HG02642 (cell line): Measurements from ENCODE around the gene LEPR.

Experiments
- ATAC-seq: cut with Tn5 transposase; IDR thresholded peaks from one replicate; pipeline ENCODE4 v1.9.1; 2021; ENCODE audit warnings: mild to moderate bottlenecking; ENCODE audit not compliant: unreplicated experiment, poor library complexity

The LEPR gene

GRCh38 chr1:65409816-65410326, 10.6 kb upstream of the LEPR start:
- ATAC-seq, result no peak

DNA sequence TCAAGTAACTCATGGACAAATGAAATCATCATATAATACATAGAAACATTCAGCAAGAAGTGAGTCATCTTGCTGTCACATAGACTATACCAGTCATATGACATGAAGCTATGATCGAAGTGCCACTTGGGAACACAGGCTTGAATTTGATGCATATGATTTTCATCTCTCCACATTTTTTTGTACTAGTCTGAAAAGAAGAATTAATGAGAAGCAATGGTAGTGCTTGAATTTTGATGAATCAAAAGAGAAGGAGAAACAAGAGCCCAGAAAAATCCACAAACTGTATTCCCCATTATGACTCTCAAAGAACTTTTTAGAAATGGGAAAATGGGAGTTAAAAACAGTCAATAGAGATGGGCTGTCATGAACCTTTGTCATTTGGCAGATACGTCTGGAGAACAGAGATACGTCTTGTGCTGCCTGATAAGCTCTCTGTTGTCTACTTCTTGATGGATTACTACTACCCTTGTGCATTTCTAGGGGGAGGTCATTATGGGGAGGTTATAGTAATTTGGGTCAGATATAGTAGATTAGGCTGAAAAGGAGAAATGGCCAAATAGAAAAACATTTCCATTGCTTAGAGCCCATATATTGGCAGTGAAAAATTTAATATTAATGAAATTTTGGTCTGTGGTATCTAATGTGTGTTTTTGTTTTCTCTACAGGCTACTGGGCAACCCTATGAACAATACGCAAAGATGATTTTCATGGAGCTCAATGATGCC, 8.0 kb upstream of the LEPR start:
- ATAC-seq, result no peak

- ATAC-seq, result no peak
Observed at GRCh38 chr1:65412984-65413375, 7.5 kb upstream of the LEPR start.

DNA sequence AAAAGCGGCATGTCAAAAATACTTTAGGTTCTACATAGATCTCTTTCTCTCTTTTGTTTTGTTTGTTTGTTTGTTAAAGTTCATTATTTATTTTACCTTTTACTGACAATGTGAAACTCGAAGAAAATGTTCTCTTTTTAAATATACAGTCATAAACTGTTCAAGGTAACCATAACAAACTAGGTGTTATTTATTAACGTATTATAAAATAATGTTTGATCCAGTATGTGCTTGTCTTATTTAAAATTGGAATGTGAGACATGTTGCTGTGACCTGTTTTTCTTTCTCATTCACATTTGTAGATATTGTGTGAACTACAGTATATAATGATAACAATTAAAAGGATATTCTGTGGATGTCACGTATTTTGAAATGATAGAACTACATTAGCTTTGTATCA, 5.9 kb upstream of the LEPR start:
- ATAC-seq, result no peak

GRCh38 chr1:65416767-65417166, 3.7 kb upstream of the LEPR start:
- ATAC-seq, result no peak

DNA sequence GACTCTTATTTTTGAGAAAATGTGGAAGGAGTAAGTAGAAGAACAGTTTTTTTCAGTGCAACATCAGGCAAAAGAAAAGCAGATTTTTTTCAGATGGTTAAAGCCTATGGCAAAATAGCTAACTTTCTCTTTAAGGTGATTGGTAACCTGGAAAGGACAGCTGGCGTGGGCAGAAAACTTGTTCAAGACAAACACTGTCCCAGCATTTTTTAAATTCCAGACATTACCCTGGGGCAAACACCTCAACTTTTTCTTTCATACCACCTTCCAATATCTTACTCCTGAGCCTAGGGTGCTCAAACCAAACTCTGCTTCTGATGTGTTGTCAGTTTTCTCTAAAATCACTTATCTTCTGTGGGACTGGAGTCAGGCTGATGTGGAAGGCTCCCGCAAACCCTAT, 2.7 kb upstream of the LEPR start:
- no peak for ATAC-seq

GRCh38 chr1:65418522-65419185, 1.8 kb upstream of the LEPR start:
- ATAC-seq, result no peak

- peak; percentile 94 for ATAC-seq
Observed at GRCh38 chr1:65419681-65420589, 533 bp upstream of the LEPR start.

DNA sequence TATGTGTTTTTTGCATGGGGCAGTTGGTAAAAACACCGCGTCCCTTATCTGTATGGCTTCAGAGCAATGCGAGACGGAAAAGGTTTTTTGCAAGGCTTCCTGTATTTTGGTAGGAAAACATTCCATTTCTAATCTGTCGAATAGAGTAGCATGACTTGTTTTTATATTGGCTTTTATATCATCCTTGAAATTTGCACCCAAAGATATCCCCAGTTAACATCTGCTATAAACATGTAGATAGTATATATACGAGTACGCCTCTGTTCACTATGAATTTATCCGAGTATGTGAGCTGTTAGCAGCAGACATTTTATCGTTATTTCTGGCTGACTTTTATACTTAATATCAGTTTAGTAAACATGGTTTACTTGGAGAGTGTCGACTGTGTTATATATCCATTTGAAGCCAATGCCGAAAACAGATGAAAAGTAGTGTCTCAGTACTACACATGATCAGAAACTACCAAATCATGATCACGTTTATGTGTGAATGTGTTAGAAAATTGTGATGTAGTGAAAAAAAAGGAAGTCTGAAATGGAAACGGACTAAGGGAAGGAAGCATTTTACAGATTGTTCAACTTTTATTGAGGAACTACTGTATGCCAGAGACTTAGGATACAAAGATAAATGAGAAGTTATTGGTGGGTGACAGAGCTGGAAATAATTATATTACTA, 1.0 kb downstream of the LEPR start:
- no peak for ATAC-seq

- ATAC-seq, result no peak
Observed at GRCh38 chr1:65422241-65423203, 2.1 kb downstream of the LEPR start.

DNA sequence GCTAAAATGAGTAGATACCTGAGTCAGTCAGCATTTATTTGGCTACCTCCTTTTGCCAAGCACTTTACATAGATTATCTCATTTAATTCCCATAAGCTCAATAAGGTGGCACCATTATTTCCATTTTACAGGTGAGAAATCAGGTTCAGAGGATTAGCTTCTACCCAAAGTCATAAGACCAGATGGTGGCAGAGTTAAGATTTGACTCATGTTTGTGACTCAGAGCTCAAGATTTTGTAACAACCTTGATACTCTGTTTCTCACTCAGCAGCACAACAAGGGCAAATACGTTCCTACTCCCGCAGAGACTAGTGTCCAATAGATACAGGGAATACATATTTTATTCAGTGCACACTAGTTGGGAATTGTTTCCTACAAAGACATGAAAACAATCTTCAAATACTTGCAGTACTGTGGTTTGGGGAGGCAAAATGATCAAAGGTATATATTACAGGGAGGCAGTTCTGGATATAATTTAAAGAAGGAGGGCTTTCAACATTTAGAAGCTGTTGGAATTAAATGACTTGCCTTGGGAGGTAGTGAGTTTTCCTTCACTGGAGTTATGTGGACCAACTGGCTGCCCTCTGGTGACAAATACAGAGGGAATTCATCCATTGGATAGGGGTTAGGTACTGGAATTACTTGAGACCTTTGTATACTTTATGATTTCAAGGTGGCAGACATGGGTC, 3.6 kb downstream of the LEPR start:
- ATAC-seq, result no peak

DNA sequence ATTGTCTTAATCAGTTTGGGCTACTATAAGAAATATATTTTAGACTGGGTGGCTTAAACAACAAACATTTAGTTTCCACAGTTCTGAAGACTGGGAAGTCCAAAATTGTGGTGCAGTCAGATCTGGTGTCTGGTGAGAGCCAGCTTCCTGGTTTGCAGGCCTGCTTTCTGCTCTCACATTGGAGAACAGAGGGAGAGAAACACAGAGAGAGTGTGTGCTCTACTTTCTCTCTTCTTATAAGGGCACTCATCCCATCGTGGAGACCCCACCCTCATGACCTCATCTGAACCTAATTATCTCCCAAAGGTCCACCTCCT, 4.1 kb downstream of the LEPR start:
- ATAC-seq, result no peak

GRCh38 chr1:65425006-65425405, 4.5 kb downstream of the LEPR start:
- ATAC-seq, result no peak

DNA sequence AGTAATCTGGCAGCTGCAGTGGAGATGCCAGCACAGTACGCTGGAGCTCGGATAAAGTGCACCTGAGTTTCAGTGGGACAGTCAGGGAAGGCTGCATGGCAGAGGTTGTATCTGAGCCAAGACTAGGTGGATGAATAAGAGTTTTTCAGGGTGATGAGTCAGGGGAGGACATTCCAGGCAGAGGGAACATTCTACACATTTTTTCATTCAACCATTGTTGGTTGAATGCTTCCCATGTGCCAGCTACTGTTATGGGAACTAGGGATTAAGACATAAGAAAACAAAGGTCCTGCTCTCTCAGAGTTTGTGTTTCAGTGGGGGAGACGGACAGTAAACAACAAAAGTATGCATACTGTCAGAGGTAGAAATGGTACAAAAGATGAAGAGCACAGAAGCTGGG, 5.2 kb downstream of the LEPR start:
- no peak for ATAC-seq

- ATAC-seq, result no peak
Observed at GRCh38 chr1:65429078-65429477, 8.6 kb downstream of the LEPR start.

GRCh38 chr1:65429806-65430205, 9.3 kb downstream of the LEPR start:
- no peak for ATAC-seq

GRCh38 chr1:65431111-65431705, 10.7 kb downstream of the LEPR start:
- no peak for ATAC-seq

GRCh38 chr1:65432918-65433317, 12.4 kb downstream of the LEPR start:
- no peak for ATAC-seq
